NCI-H1694 (cell line): ENCODE data around the gene TMEM174.

Experiments used
- DNase-seq: peaks from one replicate; lab custom pipeline; 2025; lab: John Stamatoyannopoulos, UW

The TMEM174 gene

GRCh38 chr5:73154208-73155006 is 18.6 kb upstream of the TMEM174 start:
- DNase-seq: no peak

- no peak for DNase-seq
These were observed 17.4 kb upstream of the TMEM174 start for GRCh38 chr5:73155271-73156222.

- DNase-seq: no peak
These were observed 15.3 kb upstream of the TMEM174 start for GRCh38 chr5:73157414-73158303.

- no peak for DNase-seq
These were observed 14.7 kb upstream of the TMEM174 start for GRCh38 chr5:73158313-73158712.

- DNase-seq: no peak
These were observed 12.7 kb upstream of the TMEM174 start for GRCh38 chr5:73160239-73160671.

- peak; percentile 2 for DNase-seq
These were observed 2.5 kb upstream of the TMEM174 start for GRCh38 chr5:73170522-73170921.

- no peak for DNase-seq
These were observed 1.5 kb upstream of the TMEM174 start for GRCh38 chr5:73171495-73171894.

- no peak for DNase-seq
These were observed 1.3 kb downstream of the TMEM174 start for GRCh38 chr5:73174100-73174815.

- DNase-seq: no peak
These were observed 3.3 kb downstream of the TMEM174 start for GRCh38 chr5:73176250-73176649.

GRCh38 chr5:73178265-73178664 is 5.3 kb downstream of the TMEM174 start:
- DNase-seq: no peak

GRCh38 chr5:73179730-73180129 is 6.7 kb downstream of the TMEM174 start:
- DNase-seq: no peak

GRCh38 chr5:73180566-73180965 is 7.6 kb downstream of the TMEM174 start:
- no peak for DNase-seq

GRCh38 chr5:73182307-73182706 is 9.3 kb downstream of the TMEM174 start:
- DNase-seq: no peak

- DNase-seq: no peak
These were observed 10.0 kb downstream of the TMEM174 start for GRCh38 chr5:73183000-73183399.

GRCh38 chr5:73183481-73183891 is 10.5 kb downstream of the TMEM174 start:
- no peak for DNase-seq

GRCh38 chr5:73186976-73187375 is 14.0 kb downstream of the TMEM174 start:
- DNase-seq: no peak

GRCh38 chr5:73188764-73189531 is 16.0 kb downstream of the TMEM174 start:
- DNase-seq: no peak

GRCh38 chr5:73189871-73190376 is 16.9 kb downstream of the TMEM174 start:
- no peak for DNase-seq

GRCh38 chr5:73192370-73192769 is 19.4 kb downstream of the TMEM174 start:
- DNase-seq: no peak

GRCh38 chr5:73193592-73193991 is 20.6 kb downstream of the TMEM174 start:
- no peak for DNase-seq
